AG10803 (cell line): ENCODE measurements around the gene C19orf73.

ENCODE experiments used
- DNase-seq: peaks from one replicate; pipeline ENCODE4 v3.0.0; 2010; ENCODE audit warnings: low read depth
- H3K4me3 ChIP-seq: 2 replicates; pipeline ENCODE4 v1.5.1; 2011; ENCODE audit warnings: mild to moderate bottlenecking, low read length, control low read depth
- CTCF ChIP-seq: conservative IDR thresholded peaks from 2 replicates; pipeline ENCODE4 v1.5.1; 2011; ENCODE audit warnings: mild to moderate bottlenecking, low read length, control low read depth, inconsistent platforms

Gene C19orf73

DNA sequence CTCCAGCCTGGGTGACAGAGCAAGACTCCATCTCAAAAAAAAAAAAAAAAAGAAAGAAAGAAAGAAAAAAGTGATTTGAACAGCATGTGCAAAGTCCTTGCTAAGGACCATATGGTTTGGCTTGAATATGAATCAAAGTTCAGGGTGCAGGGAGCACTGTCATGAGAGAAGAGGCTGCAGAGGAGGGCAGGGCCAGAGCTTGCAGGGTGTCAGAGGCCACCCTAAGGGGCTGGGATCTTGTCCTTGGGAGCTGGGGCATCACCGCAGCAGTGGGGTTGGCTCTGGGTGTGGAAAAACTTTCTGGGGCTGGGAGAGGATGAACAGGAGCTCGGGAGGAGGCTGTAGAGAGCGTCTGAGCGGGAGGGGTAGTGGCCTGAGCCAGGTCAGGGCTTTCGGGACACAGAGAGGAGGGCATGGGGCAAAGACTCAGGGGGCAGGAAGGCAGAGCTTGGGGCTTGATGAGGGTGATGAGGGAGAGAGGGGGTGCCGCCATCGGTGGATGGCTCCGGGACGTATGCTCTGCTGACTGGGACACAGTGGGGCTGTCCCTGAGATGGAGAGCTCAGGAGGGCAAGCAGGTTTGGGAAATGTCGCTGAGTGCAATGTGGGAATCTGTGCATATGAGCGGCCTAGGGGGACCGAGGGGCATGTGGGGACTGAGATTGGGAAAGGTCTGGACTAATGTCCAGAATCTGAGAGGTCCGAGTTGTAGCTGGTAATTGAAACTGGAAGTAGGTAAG lies 41.7 kb upstream of the C19orf73 start:
- H3K4me3 ChIP-seq, result no peak overlapping the region
- TF ChIP-seq CTCF, result no peak
- no peak for DNase-seq

DNA sequence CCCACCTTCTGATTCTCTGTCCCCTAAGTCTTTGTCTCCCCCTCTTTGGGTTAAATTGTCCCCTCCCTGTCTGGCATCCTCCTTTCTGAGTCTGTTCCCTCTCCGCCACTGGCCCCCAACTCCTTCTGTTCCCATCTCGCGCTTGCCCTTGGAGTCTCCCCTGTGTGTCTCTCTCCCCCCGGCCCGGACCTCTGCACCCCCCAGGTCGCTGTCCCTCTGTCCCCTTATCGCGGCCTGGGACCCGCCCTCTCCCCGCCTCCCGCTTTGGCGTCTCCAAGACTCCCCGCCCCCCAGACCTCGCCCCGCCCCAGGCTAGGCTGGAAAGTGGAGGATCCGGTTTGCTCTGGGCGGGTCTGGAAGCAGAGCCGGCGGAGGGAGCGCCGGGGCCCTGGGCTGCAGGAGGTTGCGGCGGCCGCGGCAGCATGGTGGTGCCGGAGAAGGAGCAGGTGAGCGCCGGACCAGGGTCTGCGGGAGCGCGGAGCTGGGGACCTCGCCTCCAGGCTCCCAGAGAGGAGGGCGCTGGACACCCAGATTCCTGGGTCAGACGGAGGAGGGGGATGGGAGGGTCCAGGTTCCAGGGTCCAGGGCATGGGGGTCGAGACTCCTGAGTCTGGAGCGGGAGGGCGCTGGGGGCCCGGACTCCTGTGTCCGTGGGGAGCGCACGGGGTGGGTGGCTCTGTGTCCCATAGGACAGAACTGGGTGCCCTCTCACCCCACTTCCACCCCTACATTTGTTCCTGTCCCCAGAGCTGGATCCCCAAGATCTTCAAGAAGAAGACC lies 38.7 kb upstream of the C19orf73 start, which contains the start of gene TRPM4:
TRPM4 (plus strand) TSS at position 348 of the 780 bp plus-strand sequence; CDS start at position 423, 75 bp downstream.
- peak; percentile 67 for DNase-seq
- no peak for TF ChIP-seq CTCF
- H3K4me3 ChIP-seq, result peak within 1 kb of the TSS; percentile 95

GRCh38 chr19:49155820-49156346 lies 36.9 kb upstream of the C19orf73 start:
- H3K4me3 ChIP-seq, result no peak overlapping the region
- DNase-seq, result no peak
- TF ChIP-seq CTCF, result no peak

GRCh38 chr19:49155005-49155819 lies 36.3 kb upstream of the C19orf73 start, which contains the start of gene HRC:
Gene HRC, minus strand, starts transcription at chr19:49155396. Its CDS starts 159 bp downstream, at chr19:49155237.
- H3K4me3 ChIP-seq, result no peak within 1 kb of the TSS
- no peak for TF ChIP-seq CTCF
- DNase-seq, result no peak

DNA sequence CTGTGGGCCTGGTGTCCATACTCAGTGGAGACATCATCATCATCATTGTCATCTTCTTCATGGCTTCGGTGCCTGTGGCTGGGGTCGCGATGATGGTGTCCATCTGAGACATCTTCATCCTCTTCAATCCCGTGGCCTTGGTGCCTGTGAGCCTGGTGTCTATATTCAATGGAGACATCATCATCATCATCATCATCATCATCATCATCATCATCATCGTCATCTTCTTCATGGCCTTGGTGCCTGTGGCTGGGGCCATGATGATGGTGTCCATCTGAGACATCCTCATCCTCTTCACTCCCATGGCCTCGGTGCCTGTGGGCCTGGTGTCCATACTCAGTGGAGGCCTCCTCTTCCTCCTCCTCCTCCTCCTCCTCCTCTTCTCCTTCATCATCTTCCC lies 35.3 kb upstream of the C19orf73 start:
- H3K4me3 ChIP-seq, result no peak overlapping the region
- no peak for TF ChIP-seq CTCF
- DNase-seq, result no peak

GRCh38 chr19:49153167-49153809 lies 34.3 kb upstream of the C19orf73 start:
- DNase-seq, result no peak
- no peak overlapping the region for H3K4me3 ChIP-seq
- TF ChIP-seq CTCF, result no peak
